Endothelial cell of hepatic sinusoid (primary cell): Measurements from ENCODE around the gene HOXB3.

Source experiments
- in situ Hi-C: cut with HindIII; loops from 2 replicates; pipeline ENCODE4 v1.10.0; 2017; ENCODE audit warnings: low sequenced_read_pairs

The HOXB3 gene

DNA sequence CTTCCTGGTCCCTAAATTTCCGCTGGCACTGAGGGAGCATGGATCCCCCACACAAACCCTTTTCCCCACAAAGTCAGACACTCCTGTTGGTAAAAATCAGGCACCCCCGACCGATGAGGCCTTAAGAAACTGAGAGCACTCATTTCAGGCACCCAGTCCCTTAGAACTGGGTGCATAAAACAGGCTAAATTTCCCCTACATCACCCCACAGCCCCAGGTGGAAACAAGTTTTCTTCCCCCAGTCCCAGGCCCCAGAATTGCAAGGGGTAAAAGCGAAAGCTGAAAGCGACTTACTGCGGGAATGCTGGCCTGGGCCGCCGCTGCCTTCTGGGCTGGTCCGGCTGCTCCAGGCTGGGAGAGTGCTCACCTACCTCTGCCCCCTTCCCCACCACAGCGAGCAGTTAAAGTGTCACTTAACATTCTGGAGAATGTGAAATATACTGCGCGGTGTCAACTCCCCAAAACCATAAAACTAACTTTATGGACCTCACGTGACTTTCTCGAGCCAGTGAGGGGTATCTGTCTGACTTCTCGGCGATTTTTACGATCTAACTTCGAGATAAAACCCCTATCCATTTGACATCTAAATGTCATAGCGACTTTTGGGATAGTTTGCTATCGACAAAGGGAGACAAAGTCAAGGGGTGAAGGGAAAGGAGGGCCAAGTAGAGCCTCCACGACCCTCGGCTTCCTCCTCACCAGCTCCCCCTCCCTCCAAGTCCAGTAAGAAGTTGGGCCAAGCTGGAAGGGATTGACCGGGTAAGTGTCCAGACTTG, at the start of gene HOXB3:
HOXB3 (minus strand) TSS at position 411 of the 776 bp plus-strand sequence. CDS start 37,767 bp downstream, outside the sequence.
- in situ Hi-C loops, result no loop called here

- in situ Hi-C loops, result no loop called here
Measured at GRCh38 chr17:48639136-48639535, 49.1 kb upstream of the HOXB3 start.

GRCh38 chr17:48637323-48638260, 47.6 kb upstream of the HOXB3 start:
- in situ Hi-C loops, result no loop called here

DNA sequence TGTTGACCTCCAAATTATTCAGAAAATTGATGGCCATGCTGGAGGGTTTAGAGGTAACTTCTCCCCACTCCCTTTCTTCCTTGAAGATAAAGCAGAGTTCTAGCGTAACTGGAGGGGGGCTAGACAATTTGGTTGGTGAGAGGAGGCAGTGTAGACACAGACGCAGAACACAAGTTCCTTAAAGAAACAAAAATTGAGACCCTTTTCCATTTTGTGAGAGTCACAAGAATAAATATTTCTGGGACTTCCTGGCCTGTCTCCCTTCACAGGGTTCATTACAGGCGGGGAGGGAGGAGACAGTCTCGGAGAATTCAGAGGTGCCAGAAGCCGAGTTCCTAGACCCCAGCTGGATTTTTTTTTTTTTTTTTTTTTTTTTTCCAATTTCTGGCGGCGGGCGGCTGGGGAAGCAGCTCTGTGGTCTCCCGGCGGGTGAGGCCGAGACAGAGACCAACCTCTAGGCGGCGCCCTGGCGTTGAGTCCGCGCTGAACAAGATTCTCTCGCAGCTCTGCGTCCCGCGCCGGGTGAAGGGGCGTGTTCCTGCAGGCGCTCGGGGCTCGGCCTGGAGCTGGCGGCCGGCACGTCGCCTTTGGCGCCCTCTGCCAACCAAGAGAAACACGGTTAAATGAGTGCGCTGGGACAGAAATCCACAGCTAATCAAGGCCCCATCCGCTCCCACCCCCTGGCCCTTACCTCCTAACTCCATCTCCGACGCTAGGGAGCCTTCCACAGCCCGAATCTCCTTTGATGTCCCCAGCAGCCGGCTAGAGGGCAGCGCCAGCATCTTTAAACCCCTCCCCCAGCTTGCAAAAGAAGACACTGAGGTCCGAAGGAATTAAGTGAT, 46.4 kb upstream of the HOXB3 start:
- in situ Hi-C loops, result no loop called here

DNA sequence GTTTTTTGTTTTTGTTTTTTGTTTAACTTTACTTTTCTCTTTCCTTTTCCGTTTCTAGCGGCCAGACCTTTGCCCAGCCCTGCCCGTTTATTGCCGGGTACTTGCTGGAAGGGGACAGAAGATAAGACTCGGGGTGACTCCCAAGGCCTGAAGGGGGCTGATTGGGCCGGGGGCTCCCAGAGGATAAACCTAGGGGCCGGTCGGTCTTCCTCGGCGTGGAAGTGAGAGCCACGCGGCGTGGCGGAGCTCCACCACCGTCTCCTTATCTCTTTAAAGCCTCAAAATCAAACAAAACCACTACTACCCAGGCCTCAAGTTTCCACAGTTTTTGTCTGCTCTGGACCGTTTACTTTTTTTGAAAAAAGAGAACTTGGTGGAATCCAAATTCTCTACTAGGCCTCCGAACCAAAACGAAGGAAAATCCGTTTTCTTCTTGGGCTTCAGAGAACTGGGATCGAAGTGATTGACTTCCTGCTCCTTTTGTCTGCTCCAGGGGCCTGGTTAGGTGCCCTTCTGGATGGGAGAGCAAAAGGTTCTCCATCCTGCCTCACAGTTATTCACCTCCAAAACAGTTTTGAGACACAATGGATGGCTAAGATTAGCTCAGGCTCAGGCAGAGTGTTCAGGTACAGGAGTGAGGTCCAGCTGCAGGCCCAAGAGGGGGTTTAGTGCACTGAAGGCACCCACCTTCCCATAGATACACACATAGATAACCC, 44.6 kb upstream of the HOXB3 start:
- in situ Hi-C loops, result no loop called here

- in situ Hi-C loops, result no loop called here
Measured at GRCh38 chr17:48633266-48633677, 43.2 kb upstream of the HOXB3 start.

- in situ Hi-C loops, result no loop called here
Measured at GRCh38 chr17:48632579-48633265, 42.7 kb upstream of the HOXB3 start.

- in situ Hi-C loops, result no loop called here
Measured at GRCh38 chr17:48631693-48632578, 41.9 kb upstream of the HOXB3 start.

DNA sequence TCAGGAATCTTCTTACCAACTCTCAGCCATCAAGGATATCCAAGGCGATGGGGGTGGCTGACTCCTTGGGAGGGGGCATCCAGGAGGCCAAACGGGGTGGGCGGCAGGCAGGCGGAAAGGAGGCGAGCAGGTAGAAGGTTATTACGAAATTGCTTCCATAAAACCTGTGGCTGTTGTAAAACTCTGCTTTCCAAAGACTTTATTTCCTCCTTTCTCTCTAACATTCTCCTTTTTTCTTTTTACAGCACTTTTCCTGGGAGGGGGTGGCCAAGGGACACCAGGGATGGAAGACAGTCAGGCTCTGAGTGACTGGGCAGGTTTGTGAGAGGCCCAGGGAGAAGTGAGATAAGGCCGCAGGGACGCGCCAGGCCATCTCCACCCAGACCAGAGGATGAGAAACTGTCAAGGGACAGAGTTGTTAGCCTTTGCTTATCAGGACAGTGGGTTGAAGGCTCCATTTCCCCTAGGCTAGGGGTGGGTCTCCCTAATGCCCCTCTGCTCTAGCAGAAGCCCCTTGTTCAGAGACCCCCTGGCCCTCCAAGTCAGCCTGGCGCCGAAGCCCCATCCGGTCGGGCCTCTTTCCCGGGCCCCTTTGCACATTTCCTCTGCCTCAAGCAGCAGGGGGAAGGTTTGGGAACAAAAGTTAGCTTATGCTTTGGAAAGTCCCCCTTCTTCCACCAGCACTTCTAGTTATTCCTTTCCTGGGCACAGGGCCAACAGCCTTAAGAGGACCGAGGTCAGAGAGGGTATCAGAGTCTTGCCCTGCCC, 41.1 kb upstream of the HOXB3 start:
- in situ Hi-C loops, result no loop called here

GRCh38 chr17:48630009-48630924, 40.2 kb upstream of the HOXB3 start:
- in situ Hi-C loops, result no loop called here

DNA sequence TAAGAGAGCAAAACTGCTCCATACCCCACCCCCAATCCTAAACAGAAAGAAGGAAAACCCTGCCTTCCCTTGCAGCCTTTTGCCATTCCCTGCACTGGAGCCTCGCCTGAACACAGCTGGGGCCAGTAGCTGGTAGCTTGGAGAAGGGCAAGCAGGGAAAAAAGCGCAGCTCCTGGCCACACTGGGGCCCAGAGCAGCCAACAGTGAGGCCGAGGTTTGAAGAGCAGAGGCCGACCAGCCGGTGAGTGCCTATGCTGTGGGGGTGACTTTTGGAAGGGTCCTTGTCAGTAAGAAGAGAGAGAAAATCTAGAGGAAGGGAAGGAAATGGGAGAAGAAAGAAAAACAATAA, 39.3 kb upstream of the HOXB3 start:
- in situ Hi-C loops, result no loop called here

DNA sequence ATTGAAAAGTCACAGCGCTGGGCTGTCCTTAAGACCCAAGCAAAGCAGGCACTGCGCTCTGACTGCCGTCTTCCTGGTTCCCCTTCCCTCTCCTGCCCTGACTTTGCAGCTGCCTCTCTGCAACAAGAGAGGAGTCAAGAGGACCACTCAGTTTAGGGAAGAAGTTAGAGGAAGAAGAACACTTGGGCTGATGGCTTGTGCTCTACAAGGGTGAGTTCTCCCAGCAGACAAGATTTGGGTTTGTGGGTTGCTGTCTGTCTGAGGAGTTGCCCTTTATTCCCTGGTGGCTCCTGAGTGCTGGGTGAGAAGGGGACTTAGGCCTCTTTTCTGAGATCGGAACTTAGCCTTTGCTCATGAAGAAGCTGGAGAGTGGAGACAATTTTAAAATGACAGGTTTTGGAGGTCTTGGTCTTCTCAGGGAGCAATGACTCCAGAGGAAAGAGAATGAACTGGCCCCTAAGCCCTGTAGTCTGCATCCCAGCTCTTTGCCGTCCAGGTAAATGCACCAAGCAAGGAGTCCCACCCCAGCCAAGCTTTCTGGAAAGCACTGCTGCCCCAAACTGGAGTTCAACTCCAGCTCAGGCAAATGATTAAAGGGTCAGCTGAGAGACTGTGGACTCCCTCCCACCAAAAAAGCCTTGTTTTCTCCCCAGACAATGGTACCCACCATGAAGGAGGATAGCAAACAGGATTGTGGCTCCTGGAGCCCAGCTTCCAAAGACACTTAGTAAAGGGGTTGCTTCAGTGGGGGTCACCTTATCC, 38.8 kb upstream of the HOXB3 start:
- in situ Hi-C loops, result no loop called here

- in situ Hi-C loops, result no loop called here
Measured at GRCh38 chr17:48627623-48628521, 37.8 kb upstream of the HOXB3 start.

GRCh38 chr17:48627118-48627597, 37.1 kb upstream of the HOXB3 start:
- in situ Hi-C loops, result no loop called here
